HG03520 (cell line): ENCODE data around the gene MLYCD.

Experiments used
- ATAC-seq: cut with Tn5 transposase; IDR thresholded peaks from one replicate; pipeline ENCODE4 v1.9.1; 2021; ENCODE audit warnings: mild to moderate bottlenecking, moderate library complexity; ENCODE audit not compliant: unreplicated experiment

MLYCD gene

GRCh38 chr16:83925095-83925905 is 26.4 kb downstream of the MLYCD start:
- no peak for ATAC-seq

GRCh38 chr16:83925957-83926725 is 27.2 kb downstream of the MLYCD start:
- no peak for ATAC-seq

DNA sequence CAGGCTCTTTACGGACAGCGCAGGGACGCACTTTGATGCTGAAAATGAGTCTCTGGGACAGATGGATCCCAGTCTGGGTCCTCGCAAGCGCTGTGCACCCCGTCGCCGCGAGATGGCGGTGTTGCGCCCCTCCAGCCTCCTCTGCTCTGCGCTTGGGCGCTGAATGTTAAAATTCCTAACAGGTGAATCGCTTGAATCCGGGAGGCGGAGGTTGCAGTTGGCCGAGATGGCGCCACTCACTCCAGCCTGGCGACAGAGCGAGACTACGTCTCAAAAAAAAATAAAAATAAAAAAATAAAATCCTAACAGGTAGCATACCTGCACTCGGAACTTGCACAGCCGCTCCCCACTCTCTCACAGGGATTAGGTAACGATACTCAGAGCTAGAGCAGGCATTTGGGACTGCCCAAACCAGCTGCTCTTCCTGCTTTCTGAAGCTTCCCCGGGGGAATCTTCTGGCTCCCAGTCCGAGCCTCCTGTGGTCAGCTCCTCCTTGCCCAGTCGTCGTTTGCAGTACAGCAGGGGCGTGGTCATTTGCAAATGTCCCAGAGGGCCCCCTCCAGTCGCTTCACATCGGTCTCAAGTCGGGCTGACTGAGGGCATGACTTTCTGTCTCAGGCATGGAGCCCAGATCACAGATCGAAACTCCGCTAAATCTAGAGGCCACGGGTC is 27.9 kb downstream of the MLYCD start:
- no peak for ATAC-seq

DNA sequence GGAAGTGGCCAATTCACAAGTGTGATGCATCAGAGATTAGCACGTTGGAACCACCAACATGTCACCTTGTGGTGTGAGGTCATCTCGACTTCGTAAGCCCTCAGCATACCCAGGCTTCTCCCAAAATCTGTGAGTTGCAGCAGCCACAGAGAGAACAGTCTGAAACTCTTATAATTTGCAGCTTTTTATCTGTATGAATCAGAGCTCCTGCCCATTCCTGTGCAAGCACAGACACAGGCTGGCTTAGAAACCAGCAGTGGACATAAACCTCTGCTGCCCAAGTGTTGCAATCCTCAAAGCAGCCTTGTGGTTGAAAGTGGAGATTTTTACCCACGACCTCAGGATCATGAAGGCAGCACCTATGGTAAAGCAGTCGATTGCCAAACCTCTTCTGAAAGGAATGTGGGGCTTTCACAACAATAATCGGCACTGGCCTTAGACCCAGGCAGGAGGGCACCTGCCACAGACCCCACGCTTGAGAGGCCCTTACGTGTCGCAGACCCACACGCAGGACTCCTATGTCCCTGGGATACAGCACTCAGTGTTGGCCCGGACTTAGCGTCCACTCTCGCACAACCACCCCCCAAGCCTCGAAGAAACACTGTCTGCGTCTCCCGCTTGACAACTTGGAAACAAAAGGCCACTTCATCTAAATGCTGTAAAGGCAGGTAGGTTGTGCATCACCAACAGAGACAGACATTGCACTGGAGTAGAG is 29.6 kb downstream of the MLYCD start:
- ATAC-seq, result no peak

DNA sequence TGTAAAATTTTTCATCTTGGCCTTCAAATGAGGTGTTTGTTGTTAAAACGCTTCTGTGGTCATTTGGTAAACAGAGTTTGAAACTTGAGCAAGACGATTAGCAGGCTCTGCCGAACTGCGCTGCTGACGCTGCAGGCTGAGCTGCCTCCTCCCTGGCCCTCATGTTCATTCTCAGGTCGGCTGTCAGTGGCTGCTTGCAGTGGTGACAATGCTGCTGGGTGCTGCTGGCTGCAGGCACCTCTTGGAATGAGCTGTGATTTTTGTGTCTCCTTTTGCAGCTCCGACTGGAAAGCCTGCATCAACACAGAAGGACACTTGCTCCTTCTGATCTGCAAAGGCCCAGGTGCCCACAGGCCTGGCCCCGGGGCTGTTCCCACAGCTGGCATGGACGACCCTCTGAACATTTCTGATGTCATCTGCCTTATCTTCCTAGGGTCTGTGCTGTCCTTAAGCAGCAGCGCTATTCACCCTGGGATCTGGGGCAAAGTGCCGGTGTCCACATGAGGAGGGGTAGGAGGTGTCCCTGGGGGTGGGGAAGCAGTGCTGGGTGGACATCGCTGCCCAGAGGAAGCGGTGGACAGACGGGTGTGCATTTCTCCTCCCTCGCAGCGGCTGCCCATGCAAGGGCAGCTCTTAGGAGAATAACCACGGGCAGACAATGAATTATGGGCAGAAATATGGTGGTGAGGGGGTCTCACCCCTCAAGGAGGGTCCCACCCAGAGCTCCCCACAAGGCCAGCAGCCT is 31.1 kb downstream of the MLYCD start:
- ATAC-seq, result no peak

DNA sequence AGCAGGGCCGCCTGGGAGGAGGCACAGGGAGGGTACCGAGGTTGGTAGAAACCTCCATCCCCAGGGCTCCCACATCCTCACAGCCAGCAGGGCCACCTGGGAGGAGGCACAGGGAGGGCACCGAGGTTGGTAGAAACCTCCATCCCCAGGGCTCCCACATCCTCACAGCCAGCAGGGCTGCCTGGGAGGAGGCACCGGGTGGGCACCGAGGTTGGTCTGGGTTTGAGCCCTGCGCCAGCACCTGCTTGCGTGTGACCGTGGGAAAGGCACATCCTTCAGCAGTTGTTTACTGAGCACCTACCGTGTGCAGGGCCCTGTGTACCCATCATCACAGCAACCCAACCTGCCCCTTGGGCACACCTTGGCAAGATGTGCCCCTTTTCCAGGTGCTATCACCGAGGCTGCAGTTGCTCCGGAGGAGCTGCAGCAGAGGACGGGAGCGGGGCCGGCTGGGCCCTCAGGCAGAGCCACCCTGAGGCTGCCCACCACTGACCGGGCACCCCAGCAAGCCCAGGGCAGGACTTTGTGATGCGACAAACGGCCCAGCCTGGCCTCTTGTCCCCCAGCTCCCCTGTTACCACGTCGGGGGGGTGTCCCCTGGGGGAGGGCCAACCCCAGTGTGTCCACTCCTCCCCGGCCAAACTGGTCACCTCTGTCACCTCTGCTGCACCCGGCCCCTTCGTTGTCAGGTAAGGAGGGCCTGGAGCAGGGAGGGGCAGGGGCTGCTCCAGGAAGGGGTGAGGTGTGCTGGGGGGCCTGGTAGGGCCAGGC is 32.0 kb downstream of the MLYCD start:
- ATAC-seq, result no peak

- no peak for ATAC-seq
Measured at GRCh38 chr16:83931556-83931955, 32.6 kb downstream of the MLYCD start.

DNA sequence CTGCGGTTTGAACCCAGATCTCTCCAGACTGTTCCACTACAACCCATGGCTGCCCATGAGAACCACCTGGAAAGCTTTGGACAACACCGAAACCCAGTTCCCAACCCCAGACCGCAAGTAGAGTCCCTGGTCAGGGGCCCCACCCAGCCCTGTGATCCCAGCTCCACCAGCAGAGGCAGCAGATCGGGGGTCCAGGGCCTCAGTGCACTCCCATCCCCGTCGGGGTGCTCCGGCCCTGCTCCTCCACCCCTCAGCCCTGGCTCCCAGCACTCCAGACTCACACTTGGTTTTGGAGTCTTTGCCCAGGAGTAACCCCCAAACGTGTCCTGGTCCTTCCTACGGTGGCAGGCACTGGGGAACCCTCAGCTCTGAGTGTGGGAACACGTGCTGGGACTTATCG is 33.4 kb downstream of the MLYCD start:
- ATAC-seq, result no peak

DNA sequence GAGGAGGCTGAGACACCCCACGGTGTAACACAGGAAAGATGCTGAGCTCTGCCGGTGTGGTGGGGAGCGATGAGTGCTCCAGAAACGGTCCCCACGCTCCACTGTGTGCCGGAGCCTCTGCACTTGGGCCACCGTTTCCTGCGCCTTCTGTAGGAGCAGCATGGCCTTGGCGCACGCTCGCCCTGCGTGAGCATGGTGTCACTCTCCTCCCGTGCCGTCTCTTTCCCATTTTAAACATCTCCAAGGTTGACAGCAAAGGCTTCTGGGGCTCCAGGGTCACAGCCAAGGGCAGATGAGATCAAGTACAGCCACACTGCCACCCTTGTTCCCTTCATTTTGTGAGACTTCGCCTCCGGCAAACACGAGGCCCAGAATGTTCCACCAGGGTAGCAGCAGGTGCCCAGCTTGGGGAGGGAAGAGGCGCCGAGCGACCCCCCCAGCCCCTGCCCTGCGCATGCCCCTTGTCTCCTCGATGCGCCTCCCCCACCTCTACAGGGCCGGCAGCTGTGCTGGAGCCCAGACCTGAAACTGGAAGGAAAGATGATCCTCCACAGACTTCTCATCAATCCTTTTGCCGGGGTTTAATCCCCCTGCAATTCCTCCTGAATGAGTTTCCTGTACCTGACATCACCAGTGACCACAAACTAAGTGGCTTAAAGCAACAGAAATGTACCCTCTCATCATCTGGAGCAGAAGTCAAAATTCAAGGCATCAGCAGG is 34.2 kb downstream of the MLYCD start:
- ATAC-seq, result no peak

GRCh38 chr16:83933885-83934683 is 35.2 kb downstream of the MLYCD start:
- no peak for ATAC-seq

DNA sequence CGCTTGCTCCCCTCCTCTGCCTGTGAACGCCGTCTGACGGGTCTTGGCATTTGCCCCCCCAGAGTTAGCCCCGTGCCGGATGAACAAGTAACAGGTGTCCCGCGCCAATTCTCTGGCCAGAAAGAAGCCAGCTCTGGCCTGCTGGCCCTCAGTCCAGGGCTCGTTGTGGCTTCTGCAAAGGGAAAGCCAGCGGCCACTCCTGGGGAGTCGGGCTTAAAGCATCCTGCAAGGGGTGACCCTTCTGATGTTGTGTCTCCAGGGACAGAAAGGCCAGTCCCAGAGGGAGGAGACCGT is 35.7 kb downstream of the MLYCD start:
- ATAC-seq, result no peak

DNA sequence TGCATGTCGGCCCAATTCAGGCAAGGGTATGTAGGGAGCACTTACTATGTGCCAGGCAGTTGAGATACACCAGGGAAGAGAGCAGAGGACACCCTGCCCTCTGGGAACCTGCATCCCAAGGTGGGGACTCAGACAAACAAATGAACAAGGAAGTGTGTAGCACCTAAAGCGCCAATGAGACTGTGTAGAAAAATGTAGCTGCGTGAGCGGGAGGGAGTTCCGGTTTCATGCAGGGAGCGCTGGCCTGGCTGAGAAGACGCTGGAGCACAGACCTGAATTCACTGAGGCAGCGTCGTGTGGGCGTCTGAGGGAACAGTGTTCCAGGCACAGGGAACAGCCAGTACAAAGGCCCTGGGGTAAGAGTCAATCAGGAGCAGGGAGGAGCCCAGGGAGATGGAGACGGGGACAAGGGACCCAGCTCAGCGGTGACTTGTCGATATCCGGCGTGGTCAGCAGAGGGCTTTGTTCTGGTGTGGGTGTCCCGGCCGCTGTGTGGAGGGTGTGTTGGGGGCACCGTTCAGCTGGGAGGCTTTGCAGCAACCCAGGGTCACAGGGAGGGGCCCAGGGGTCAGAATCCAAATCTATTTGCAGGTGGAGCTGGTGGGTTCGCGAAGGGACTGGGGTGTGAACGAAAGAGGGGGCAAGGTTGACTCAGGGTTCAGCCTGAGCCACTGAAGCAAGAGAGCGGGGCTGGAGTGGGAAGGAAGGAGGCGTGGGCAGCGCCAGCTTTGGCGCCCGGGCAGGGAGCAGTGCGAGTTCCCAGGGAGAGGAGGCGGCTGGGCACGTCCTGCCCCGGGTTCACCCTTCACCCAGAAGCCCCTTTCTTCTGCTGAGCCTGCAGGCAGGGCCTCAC is 36.3 kb downstream of the MLYCD start:
- no peak for ATAC-seq

- ATAC-seq, result no peak
Measured at GRCh38 chr16:83935858-83936255, 36.9 kb downstream of the MLYCD start.

GRCh38 chr16:83936581-83937165 is 37.8 kb downstream of the MLYCD start:
- ATAC-seq, result no peak

DNA sequence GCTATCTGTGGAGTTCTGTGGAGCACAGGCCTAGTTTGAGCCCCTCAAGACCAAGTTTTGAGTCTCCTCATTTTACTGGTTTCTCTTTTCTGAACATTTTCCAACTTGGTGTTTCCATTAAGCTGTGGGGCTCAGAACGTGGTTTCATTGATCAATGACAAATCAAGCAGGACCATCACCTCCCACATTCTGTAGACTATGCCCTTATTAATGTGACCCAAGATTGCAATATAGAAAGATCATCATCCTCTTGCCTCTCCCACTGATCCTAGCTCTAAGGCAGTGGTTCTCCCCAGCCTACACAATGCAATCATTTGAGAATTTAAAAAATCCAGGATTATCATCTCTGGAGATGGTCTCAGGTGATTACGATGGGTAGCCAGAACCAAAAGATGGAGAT is 38.4 kb downstream of the MLYCD start:
- no peak for ATAC-seq

GRCh38 chr16:83937922-83938885 is 39.3 kb downstream of the MLYCD start:
- ATAC-seq, result no peak
